Measurements from ENCODE around the gene HPSE2.

DNA sequence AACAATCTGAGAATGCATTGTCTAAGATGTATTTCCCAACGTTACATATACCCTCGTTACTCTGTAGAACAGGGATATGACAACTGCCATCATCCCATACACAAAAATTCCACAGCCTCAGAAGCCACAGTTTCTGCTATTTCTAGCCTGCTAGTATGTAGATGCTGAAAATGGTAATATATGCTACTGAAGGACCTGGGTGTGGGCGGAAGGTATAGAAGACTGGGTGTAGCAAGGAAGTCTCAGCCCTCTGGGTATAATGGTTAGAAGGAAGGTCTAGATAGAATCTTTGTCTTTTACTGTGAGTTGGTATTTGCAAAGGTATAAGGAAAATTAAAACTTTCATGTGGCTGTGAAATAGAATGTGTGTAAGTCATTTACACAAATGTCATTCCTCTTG lies 709.7 kb downstream of the HPSE2 start:
- TF ChIP-seq, protein P1, sequence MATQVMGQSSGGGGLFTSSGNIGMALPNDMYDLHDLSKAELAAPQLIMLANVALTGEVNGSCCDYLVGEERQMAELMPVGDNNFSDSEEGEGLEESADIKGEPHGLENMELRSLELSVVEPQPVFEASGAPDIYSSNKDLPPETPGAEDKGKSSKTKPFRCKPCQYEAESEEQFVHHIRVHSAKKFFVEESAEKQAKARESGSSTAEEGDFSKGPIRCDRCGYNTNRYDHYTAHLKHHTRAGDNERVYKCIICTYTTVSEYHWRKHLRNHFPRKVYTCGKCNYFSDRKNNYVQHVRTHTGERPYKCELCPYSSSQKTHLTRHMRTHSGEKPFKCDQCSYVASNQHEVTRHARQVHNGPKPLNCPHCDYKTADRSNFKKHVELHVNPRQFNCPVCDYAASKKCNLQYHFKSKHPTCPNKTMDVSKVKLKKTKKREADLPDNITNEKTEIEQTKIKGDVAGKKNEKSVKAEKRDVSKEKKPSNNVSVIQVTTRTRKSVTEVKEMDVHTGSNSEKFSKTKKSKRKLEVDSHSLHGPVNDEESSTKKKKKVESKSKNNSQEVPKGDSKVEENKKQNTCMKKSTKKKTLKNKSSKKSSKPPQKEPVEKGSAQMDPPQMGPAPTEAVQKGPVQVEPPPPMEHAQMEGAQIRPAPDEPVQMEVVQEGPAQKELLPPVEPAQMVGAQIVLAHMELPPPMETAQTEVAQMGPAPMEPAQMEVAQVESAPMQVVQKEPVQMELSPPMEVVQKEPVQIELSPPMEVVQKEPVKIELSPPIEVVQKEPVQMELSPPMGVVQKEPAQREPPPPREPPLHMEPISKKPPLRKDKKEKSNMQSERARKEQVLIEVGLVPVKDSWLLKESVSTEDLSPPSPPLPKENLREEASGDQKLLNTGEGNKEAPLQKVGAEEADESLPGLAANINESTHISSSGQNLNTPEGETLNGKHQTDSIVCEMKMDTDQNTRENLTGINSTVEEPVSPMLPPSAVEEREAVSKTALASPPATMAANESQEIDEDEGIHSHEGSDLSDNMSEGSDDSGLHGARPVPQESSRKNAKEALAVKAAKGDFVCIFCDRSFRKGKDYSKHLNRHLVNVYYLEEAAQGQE (IDR thresholded peaks at IDR 0.05; ENCODE audit: low read depth), result no peak
- no peak for TF ChIP-seq EP300 (IDR thresholded peaks at IDR 0.05; ENCODE audit: borderline replicate concordance)
- no peak for TF ChIP-seq TEAD4 (IDR thresholded peaks at IDR 0.05)
- TF ChIP-seq CEBPB (IDR thresholded peaks at IDR 0.05), result no peak
- TF ChIP-seq EGR1 (IDR thresholded peaks at IDR 0.05), result no peak
- no peak for TF ChIP-seq NFIC (IDR thresholded peaks at IDR 0.05)
- TF ChIP-seq TAF1 (IDR thresholded peaks at IDR 0.05; ENCODE audit: low read depth), result no peak
